Activated naive CD4-positive, alpha-beta T cell treated with anti-CD3 and anti-CD28 coated beads, Interleukin-2, amount 50 U/mL, for 72 hours (primary cell): ENCODE measurements around the gene TMPRSS13. TPM values are rescaled to one million over a fixed set of nuclear protein-coding genes. Genes with fewer than 3 reads are reported as not detected.

Experiments
- total RNA-seq, 2 donors: library from RNA; stranded (reverse); gene quantifications; one replicate each; pipeline ENCODE4 v1.2.3, GENCODE V29; 2022

TMPRSS13 gene
- total RNA-seq, 2 donors from 2014 or later, result 0.39 to 1.8 TPM

Other genes with a start within 250 kb of the TMPRSS13 start
- 1 to 10 TPM; 2.5 to 5.0 TPM for gene DSCAML1, start 132.2 kb downstream of the TMPRSS13 start, total RNA-seq
- 1 to 10 TPM; 1.6 to 4.8 TPM for gene FXYD2, start 104.7 kb downstream of the TMPRSS13 start, total RNA-seq
- under 1 TPM in 1 of 2 donors, not detected in 1; 0.31 TPM for gene FXYD6, start 52.7 kb downstream of the TMPRSS13 start, total RNA-seq
- 10 to 100 TPM; 31.6 to 32.2 TPM for gene IL10RA, start 57.0 kb upstream of the TMPRSS13 start, total RNA-seq
- gene TMPRSS4, start 147.7 kb upstream of the TMPRSS13 start, total RNA-seq, result not detected
- gene SMIM35, start 157.6 kb upstream of the TMPRSS13 start, total RNA-seq, result not detected
- gene SCN4B, start 223.4 kb upstream of the TMPRSS13 start, total RNA-seq, result 1 to 10 TPM in 1 of 2 donors, under 1 TPM in 1; 0.25 to 1.8 TPM
- under 1 TPM in 1 of 2 donors, not detected in 1; 0.05 TPM for gene SCN2B, start 247.2 kb upstream of the TMPRSS13 start, total RNA-seq